MM.1S (cell line): ENCODE measurements around the gene TNIK.

Experiments used
- DNase-seq: peaks from one replicate; pipeline ENCODE4 v3.0.0-alpha.2; 2015
- H2AFZ ChIP-seq: fragments of 300-600 bp; sonication (generic); 2 replicates; pipeline ENCODE4 v1.6.0; 2016; ENCODE audit warnings: antibody characterized with exemption, low read length
- H3F3A ChIP-seq: fragments of 300-600 bp; sonication (generic); 2 replicates; pipeline ENCODE4 v1.6.1; 2016; ENCODE audit warnings: mild to moderate bottlenecking, antibody characterized with exemption, low read length, moderate library complexity, mixed read lengths; ENCODE audit not compliant: insufficient read depth
- H3K27ac ChIP-seq: fragments of 300-600 bp; sonication (generic); 2 replicates; pipeline ENCODE4 v1.5.1; 2016; ENCODE audit warnings: mild to moderate bottlenecking, low read length
- H3K27me3 ChIP-seq: fragments of 300-600 bp; sonication (generic); replicated peaks from 2 replicates; pipeline ENCODE4 v1.6.0; 2016; ENCODE audit warnings: low read length; ENCODE audit not compliant: insufficient read depth
- H3K36me3 ChIP-seq: fragments of 300-600 bp; sonication (generic); replicated peaks from 2 replicates; pipeline ENCODE4 v1.6.1; 2016; ENCODE audit warnings: mild to moderate bottlenecking, low read length, mixed read lengths; ENCODE audit not compliant: insufficient read depth
- H3K4me1 ChIP-seq: fragments of 300-600 bp; sonication (generic); 2 replicates; pipeline ENCODE4 v1.6.1; 2016; ENCODE audit warnings: low read length, mixed read lengths
- H3K4me2 ChIP-seq: fragments of 300-600 bp; sonication (generic); 2 replicates; pipeline ENCODE4 v1.6.0; 2016; ENCODE audit warnings: low read depth, low read length
- H3K4me3 ChIP-seq: fragments of 300-600 bp; sonication (generic); 2 replicates; pipeline ENCODE4 v1.5.1; 2016; ENCODE audit warnings: low read length, mixed read lengths
- H3K79me2 ChIP-seq: fragments of 300-600 bp; sonication (generic); 2 replicates; pipeline ENCODE4 v1.6.1; 2016; ENCODE audit warnings: mixed run types, low read length, mixed read lengths
- H3K9ac ChIP-seq: fragments of 300-600 bp; sonication (generic); 2 replicates; pipeline ENCODE4 v1.6.1; 2016; ENCODE audit warnings: low read length, mixed read lengths
- H3K9me2 ChIP-seq: fragments of 300-600 bp; sonication (generic); replicated peaks from 2 replicates; pipeline ENCODE4 v1.6.1; 2016; ENCODE audit warnings: mild to moderate bottlenecking, low read length, mixed read lengths; ENCODE audit not compliant: insufficient read depth
- H3K9me3 ChIP-seq: fragments of 300-600 bp; sonication (generic); replicated peaks from 2 replicates; pipeline ENCODE4 v1.6.1; 2016; ENCODE audit warnings: mild to moderate bottlenecking, low read length, mixed read lengths; ENCODE audit not compliant: insufficient read depth
- H4K20me1 ChIP-seq: fragments of 300-600 bp; sonication (generic); 2 replicates; pipeline ENCODE4 v1.6.1; 2016; ENCODE audit warnings: mild to moderate bottlenecking, low read length, moderate library complexity, mixed read lengths; ENCODE audit not compliant: insufficient read depth
- EZH2 ChIP-seq: fragments of 300-600 bp; sonication (generic); optimal IDR thresholded peaks from 2 replicates; pipeline ENCODE3; 2017; ENCODE audit warnings: low read depth, mild to moderate bottlenecking, antibody characterized with exemption, low read length, mixed read lengths
- EZH2phosphoT487 ChIP-seq: fragments of 300-600 bp; sonication (generic); IDR thresholded peaks from 2 replicates; pipeline ENCODE4 v1.6.1; 2018; ENCODE audit warnings: antibody characterized with exemption, low read length
- TF ChIP-seq, protein P1 (sequence below): fragments of 300-600 bp; sonication (generic); IDR thresholded peaks from 2 replicates; pipeline ENCODE4 v1.5.1; 2016; ENCODE audit warnings: antibody characterized with exemption, low read length, mixed read lengths

TNIK gene

DNA sequence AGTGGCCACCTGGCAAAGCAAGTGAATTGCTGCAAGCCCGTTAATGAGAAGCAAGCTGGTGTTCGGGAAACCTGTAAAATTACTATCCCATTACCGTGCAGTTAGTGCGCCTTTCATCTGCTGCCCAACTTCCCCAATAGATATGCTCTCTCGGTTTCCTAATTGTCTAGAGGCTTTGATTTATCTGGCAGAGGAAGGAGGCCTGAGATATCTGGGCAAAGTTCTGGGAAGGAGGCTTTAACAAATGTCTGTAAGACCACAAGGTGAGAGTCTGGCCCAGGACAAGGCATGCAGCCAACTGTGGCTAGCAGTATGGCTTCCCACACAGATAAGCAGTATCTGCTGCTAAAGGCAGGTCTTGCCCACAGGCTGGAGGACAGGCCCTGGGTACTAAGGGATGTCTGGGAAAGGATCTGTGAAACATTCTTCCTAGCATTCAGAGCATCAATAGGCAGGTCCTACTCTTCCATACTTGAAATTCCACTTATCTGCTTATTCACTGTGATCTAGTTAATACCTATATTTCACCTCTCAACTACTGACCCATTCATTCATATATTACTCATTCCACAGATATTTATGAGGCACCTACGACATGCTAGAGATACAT, 303.7 kb downstream of the TNIK start:
- Histone ChIP-seq H3K4me2 (no peak overlapping the region), H3K27ac (no peak overlapping the region)
- DNase-seq = no peak

GRCh38 chr3:171155122-171155700, 305.0 kb downstream of the TNIK start:
- Histone ChIP-seq H3K4me1 (no peaks in the 10 kb centered on the region), H3K79me2 (no peaks in the 10 kb centered on the region), H3K9me2 (no peaks in the 10 kb centered on the region), H3K27ac (no peak overlapping the region), H3K27me3 (no peaks in the 10 kb centered on the region), H4K20me1 (no peaks in the 10 kb centered on the region), H2AFZ (no peak overlapping the region), H3K36me3 (no peaks in the 10 kb centered on the region), H3K4me3 (no peak overlapping the region), H3K4me2 (no peak overlapping the region), H3K9ac (no peak overlapping the region), H3F3A (no peaks in the 10 kb centered on the region), H3K9me3 (no peaks in the 10 kb centered on the region)
- DNase-seq = no peak
- TF ChIP-seq EZH2phosphoT487 (no peak), EZH2 (no peak)
- TF ChIP-seq, protein P1, sequence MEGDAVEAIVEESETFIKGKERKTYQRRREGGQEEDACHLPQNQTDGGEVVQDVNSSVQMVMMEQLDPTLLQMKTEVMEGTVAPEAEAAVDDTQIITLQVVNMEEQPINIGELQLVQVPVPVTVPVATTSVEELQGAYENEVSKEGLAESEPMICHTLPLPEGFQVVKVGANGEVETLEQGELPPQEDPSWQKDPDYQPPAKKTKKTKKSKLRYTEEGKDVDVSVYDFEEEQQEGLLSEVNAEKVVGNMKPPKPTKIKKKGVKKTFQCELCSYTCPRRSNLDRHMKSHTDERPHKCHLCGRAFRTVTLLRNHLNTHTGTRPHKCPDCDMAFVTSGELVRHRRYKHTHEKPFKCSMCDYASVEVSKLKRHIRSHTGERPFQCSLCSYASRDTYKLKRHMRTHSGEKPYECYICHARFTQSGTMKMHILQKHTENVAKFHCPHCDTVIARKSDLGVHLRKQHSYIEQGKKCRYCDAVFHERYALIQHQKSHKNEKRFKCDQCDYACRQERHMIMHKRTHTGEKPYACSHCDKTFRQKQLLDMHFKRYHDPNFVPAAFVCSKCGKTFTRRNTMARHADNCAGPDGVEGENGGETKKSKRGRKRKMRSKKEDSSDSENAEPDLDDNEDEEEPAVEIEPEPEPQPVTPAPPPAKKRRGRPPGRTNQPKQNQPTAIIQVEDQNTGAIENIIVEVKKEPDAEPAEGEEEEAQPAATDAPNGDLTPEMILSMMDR = no peak

More for the DNA sequence above, 303.7 kb downstream of the TNIK start:
- TF ChIP-seq, protein P1 = no peak
- TF ChIP-seq EZH2 = no peak
- no peak for TF ChIP-seq EZH2phosphoT487
- H3K27me3 ChIP-seq = no peaks in the 10 kb centered on the region
- no peaks in the 10 kb centered on the region for H3F3A ChIP-seq
- no peak overlapping the region for H3K9ac ChIP-seq
- H3K4me3 ChIP-seq = no peak overlapping the region
- no peaks in the 10 kb centered on the region for H3K36me3 ChIP-seq
- no peak overlapping the region for H2AFZ ChIP-seq
- no peaks in the 10 kb centered on the region for H4K20me1 ChIP-seq
- H3K4me1 ChIP-seq = no peaks in the 10 kb centered on the region
- no peaks in the 10 kb centered on the region for H3K9me3 ChIP-seq
- no peaks in the 10 kb centered on the region for H3K79me2 ChIP-seq
- H3K9me2 ChIP-seq = no peaks in the 10 kb centered on the region

- Histone ChIP-seq H4K20me1 (no peaks in the 10 kb centered on the region), H3K27me3 (no peaks in the 10 kb centered on the region), H3K4me1 (no peaks in the 10 kb centered on the region), H3K36me3 (no peaks in the 10 kb centered on the region), H3K9ac (no peak overlapping the region), H3K4me3 (no peak overlapping the region), H3K9me2 (no peaks in the 10 kb centered on the region), H2AFZ (no peak overlapping the region), H3K27ac (no peak overlapping the region), H3K9me3 (no peaks in the 10 kb centered on the region), H3K4me2 (no peak overlapping the region), H3F3A (no peaks in the 10 kb centered on the region), H3K79me2 (no peaks in the 10 kb centered on the region)
- no peak for DNase-seq
- no peak for TF ChIP-seq EZH2
- TF ChIP-seq, protein P1 = no peak
- no peak for TF ChIP-seq EZH2phosphoT487
Observed at GRCh38 chr3:171150945-171151344, 309.3 kb downstream of the TNIK start.
